Activated CD8-positive, alpha-beta memory T cell treated with anti-CD3 and anti-CD28 coated beads, Interleukin-2, amount 50 U/mL, for 24 hours (primary cell): ENCODE results near the gene CBLIF.
"Not testable (repeated sequence)": the region's sequence is repeated elsewhere in the genome, so short reads cannot be mapped to it uniquely, and the experiment has no call there.

Experiments
- DNase-seq: peaks from one replicate; pipeline ENCODE4 v3.0.0-alpha.2; 2020; ENCODE audit errors: extremely low read depth

CBLIF gene

GRCh38 chr11:59845399-59845798, at the start of gene CBLIF:
Gene CBLIF, minus strand, starts transcription at chr11:59845499. Its CDS starts 46 bp downstream, at chr11:59845453.
- no peak for DNase-seq

- no peak for DNase-seq
Observed at GRCh38 chr11:59894616-59895015, 49.3 kb upstream of the CBLIF start.

- DNase-seq, result no peak
Observed at GRCh38 chr11:59891781-59892181, 46.5 kb upstream of the CBLIF start.

GRCh38 chr11:59887156-59887555, 41.9 kb upstream of the CBLIF start:
- not testable (repeated sequence) for DNase-seq

GRCh38 chr11:59883597-59883996, 38.3 kb upstream of the CBLIF start:
- no peak for DNase-seq

GRCh38 chr11:59879567-59879966, 34.3 kb upstream of the CBLIF start:
- no peak for DNase-seq

GRCh38 chr11:59878575-59878974, 33.3 kb upstream of the CBLIF start, which contains the start of gene OOSP3:
Gene OOSP3, plus strand, starts transcription at chr11:59878782. Its CDS starts 27 bp downstream, at chr11:59878809.
- no peak for DNase-seq

GRCh38 chr11:59877784-59878183, 32.5 kb upstream of the CBLIF start:
- DNase-seq, result no peak

- no peak for DNase-seq
Observed at GRCh38 chr11:59877325-59877724, 32.0 kb upstream of the CBLIF start.

GRCh38 chr11:59875856-59876519, 30.7 kb upstream of the CBLIF start:
- no peak for DNase-seq

GRCh38 chr11:59872076-59872475, 26.8 kb upstream of the CBLIF start:
- no peak for DNase-seq

- no peak for DNase-seq
Observed at GRCh38 chr11:59867946-59868345, 22.6 kb upstream of the CBLIF start.

GRCh38 chr11:59866836-59867235, 21.5 kb upstream of the CBLIF start:
- DNase-seq, result no peak

- DNase-seq, result no peak
Observed at GRCh38 chr11:59866397-59866796, 21.1 kb upstream of the CBLIF start, which contains the start of gene TCN1. Gene TCN1, minus strand, starts transcription at chr11:59866487. Its CDS starts 17 bp downstream, at chr11:59866470.

- no peak for DNase-seq
Observed at GRCh38 chr11:59865031-59865430, 19.7 kb upstream of the CBLIF start.

GRCh38 chr11:59862252-59862651, 17.0 kb upstream of the CBLIF start:
- DNase-seq, result no peak

- no peak for DNase-seq
Observed at GRCh38 chr11:59859673-59860072, 14.4 kb upstream of the CBLIF start.

- no peak for DNase-seq
Observed at GRCh38 chr11:59857439-59858434, 12.4 kb upstream of the CBLIF start.

GRCh38 chr11:59854871-59855270, 9.6 kb upstream of the CBLIF start:
- DNase-seq, result no peak

- DNase-seq, result not testable (repeated sequence)
Observed at GRCh38 chr11:59851416-59851815, 6.1 kb upstream of the CBLIF start.

GRCh38 chr11:59849551-59849950, 4.3 kb upstream of the CBLIF start:
- not testable (repeated sequence) for DNase-seq

GRCh38 chr11:59849129-59849528, 3.8 kb upstream of the CBLIF start:
- DNase-seq, result no peak

- DNase-seq, result not testable (repeated sequence)
Observed at GRCh38 chr11:59848439-59848838, 3.1 kb upstream of the CBLIF start.
